HepG2 (cell line): Measurements from ENCODE around the gene C9orf43. TPM values are rescaled to one million over a fixed set of nuclear protein-coding genes. Genes with fewer than 3 reads are reported as not detected.

Source experiments
- ATAC-seq: fragments of 200-7000 bp; cut with Tn5 transposase; 3 replicates; pipeline ENCODE4 v1.9.1; 2020; ENCODE audit warnings: mild to moderate bottlenecking, moderate library complexity
- BruUV-seq: library from RNA; stranded (reverse); fragments of 400-500 nt; replicated peaks from 2 replicates; lab custom pipeline; 2021; lab: Mats Ljungman, UMichigan
- CTCF ChIA-PET: fragments of 300-600 bp; formaldehyde crosslinking; extraction: SDS; loops from one replicate; lab custom pipeline; 2021; ENCODE audit warnings: low total read pairs, inconsistent platforms, low intra/inter-chr PET ratio; lab: Yijun Ruan, JAX
- POLR2A ChIA-PET: fragments of 350-600 bp; sonication (Branson Sonifier 250); formaldehyde crosslinking; loops from one replicate; lab custom pipeline; 2020; ENCODE audit warnings: antibody characterized with exemption, inconsistent platforms; lab: Yijun Ruan, JAX
- DNase-seq: peaks from one replicate; pipeline ENCODE4 v3.0.0-alpha.2; 2015; ENCODE audit warnings: low spot score
- FAIRE-seq: peaks from 3 replicates; lab custom pipeline; 2011; peaks lifted over from hg19 to GRCh38; lab: Jason Lieb, UNC
- H2AFZ ChIP-seq: one replicate; pipeline ENCODE4 v1.6.1; 2011; ENCODE audit warnings: low read length, inconsistent platforms
- H3K27ac ChIP-seq: fragments of 300-600 bp; 3 replicates; pipeline ENCODE4 v1.8.0; 2011; ENCODE audit warnings: mixed run types, mild to moderate bottlenecking, mixed read lengths, low read length, inconsistent platforms; ENCODE audit not compliant: insufficient read depth; ENCODE audit errors: extremely low read length
- H3K27me3 ChIP-seq, 2 experiments: fragments of 200-600 bp in 1 of 2; 2 replicates in 1 of 2; 3 replicates in 1 of 2; pipeline versions ENCODE4 v1.6.0 to v1.8.0; 2011; ENCODE audit warnings: low read length in 2 of 2, mild to moderate bottlenecking in 2 of 2, moderate library complexity in 2 of 2, inconsistent platforms in 1 of 2; ENCODE audit not compliant: insufficient read depth in 2 of 2, control insufficient read depth in 1 of 2
- H3K36me3 ChIP-seq, 2 experiments: fragments of 200-600 bp in 1 of 2; replicated peaks in 1 of 2; 2 replicates in 1 of 2; 3 replicates in 1 of 2; pipeline versions ENCODE4 v1.5.1 to v1.8.0; 2011; ENCODE audit warnings: low read length in 2 of 2, inconsistent platforms in 1 of 2; ENCODE audit not compliant: insufficient read depth in 2 of 2, control insufficient read depth in 1 of 2
- H3K4me1 ChIP-seq: 2 replicates; pipeline ENCODE4 v1.5.1; 2012; ENCODE audit warnings: low read length, inconsistent platforms; ENCODE audit not compliant: insufficient read depth
- H3K4me2 ChIP-seq: 2 replicates; pipeline ENCODE4 v1.6.0; 2011; ENCODE audit warnings: low read depth, low read length, inconsistent platforms
- H3K4me3 ChIP-seq, 3 experiments: fragments of 200-600 bp in 1 of 3; sonication (generic), shearing (Covaris generic) in 1 of 3; replicated peaks in 1 of 3; 2 replicates each; pipeline ENCODE4 v1.5.1; 2011 to 2016; ENCODE audit warnings: low read length in 3 of 3, inconsistent platforms in 2 of 3, low read depth in 2 of 3, mild to moderate bottlenecking in 2 of 3, control low read depth in 1 of 3, mixed read lengths in 1 of 3; ENCODE audit not compliant: insufficient read depth in 1 of 3
- H3K79me2 ChIP-seq: one replicate; pipeline ENCODE4 v1.6.1; 2011; ENCODE audit warnings: low read length, inconsistent platforms; ENCODE audit not compliant: insufficient read depth
- H3K9ac ChIP-seq: 2 replicates; pipeline ENCODE4 v1.6.0; 2011; ENCODE audit warnings: mild to moderate bottlenecking, low read depth, low read length, inconsistent platforms; ENCODE audit not compliant: insufficient read depth
- H3K9me3 ChIP-seq: 2 replicates; pipeline ENCODE4 v1.5.1; 2012; ENCODE audit warnings: mild to moderate bottlenecking, low read length
- H4K20me1 ChIP-seq: 2 replicates; pipeline ENCODE4 v1.6.0; 2011; ENCODE audit warnings: inconsistent platforms, mild to moderate bottlenecking, low read length, moderate library complexity; ENCODE audit not compliant: insufficient read depth
- ADNP ChIP-seq: sonication (generic); formaldehyde crosslinking; IDR thresholded peaks from 2 replicates; pipeline ENCODE4 v1.4.0; 2020; ENCODE audit warnings: missing genetic modification reagents
- DRAP1 ChIP-seq: IDR thresholded peaks from 2 replicates; pipeline ENCODE4 v1.6.1; 2016; ENCODE audit warnings: missing genetic modification reagents, missing compliant biosample characterization
- E2F5 ChIP-seq: sonication (generic); formaldehyde crosslinking; conservative IDR thresholded peaks from 2 replicates; pipeline ENCODE4 v1.4.0; 2020; ENCODE audit warnings: missing genetic modification reagents
- MXD4 ChIP-seq: IDR thresholded peaks from 2 replicates; pipeline ENCODE4 v1.6.1; 2016; ENCODE audit warnings: mild to moderate bottlenecking, missing biosample characterization, missing genetic modification reagents
- PLSCR1 ChIP-seq: sonication (generic); formaldehyde crosslinking; IDR thresholded peaks from 2 replicates; pipeline ENCODE4 v1.5.0; 2020; ENCODE audit warnings: missing genetic modification reagents, mild to moderate bottlenecking, borderline replicate concordance
- POGZ ChIP-seq: sonication (generic); formaldehyde crosslinking; IDR thresholded peaks from 2 replicates; pipeline ENCODE4 v1.4.0; 2020; ENCODE audit warnings: mild to moderate bottlenecking, missing genetic modification reagents
- SMC3 ChIP-seq: IDR thresholded peaks from 2 replicates; pipeline ENCODE4 v1.6.1; 2011; ENCODE audit warnings: low read length, improper control_type of control experiment
- SNAPC4 ChIP-seq: sonication (generic); formaldehyde crosslinking; IDR thresholded peaks from 2 replicates; pipeline ENCODE4 v1.4.0; 2020; ENCODE audit warnings: mild to moderate bottlenecking, missing genetic modification reagents
- XBP1 ChIP-seq: sonication (generic); formaldehyde crosslinking; IDR thresholded peaks from 2 replicates; pipeline ENCODE4 v1.5.0; 2020; ENCODE audit warnings: missing genetic modification reagents
- ZMYM3 ChIP-seq: sonication (generic); formaldehyde crosslinking; IDR thresholded peaks from 2 replicates; pipeline ENCODE4 v1.5.1; 2020; ENCODE audit warnings: mild to moderate bottlenecking, missing genetic modification reagents
- ZNF75D ChIP-seq: sonication (generic); formaldehyde crosslinking; IDR thresholded peaks from 2 replicates; pipeline ENCODE4 v1.8.1; 2023; ENCODE audit warnings: missing genetic modification reagents, mild to moderate bottlenecking, borderline replicate concordance
- WGBS: methylation state at CpG from one replicate; pipeline ENCODE4 v1.1.6; 2017; ENCODE audit warnings: low lambda C conversion rate; 5-methylcytosine and 5-hydroxymethylcytosine counted together
- in situ Hi-C: cut with HindIII; loops from 2 replicates; pipeline ENCODE4 v1.10.0; 2017; ENCODE audit warnings: low pct_unique_long_range_greater_than_20kb; ENCODE audit not compliant: extremely low pct_ligation_motif_present
- intact Hi-C: fragments of 100-400 bp; cut with micrococcal nuclease; formaldehyde crosslinking; loops from one replicate; pipeline ENCODE4 v1.10.0; 2022; ENCODE audit not compliant: unreplicated experiment
- polyA plus RNA-seq, 8 experiments: library from polyadenylated mRNA; depleted of rRNA in 3 of 8; stranded (reverse) in 7 of 8; unstranded in 1 of 8; fragments of >200 nt; fragmentation: Illumina TruSeq in 4 of 8; extraction: Trizol in 4 of 8; gene quantifications; 2 replicates each; pipeline versions ENCODE4 v1.2.1 to v1.2.3, GENCODE V29; 2011 to 2016; ENCODE audit warnings: low read depth in 4 of 8, missing spikeins in 1 of 8, mixed read lengths in 1 of 8; ENCODE audit not compliant: insufficient read depth in 1 of 8
- total RNA-seq, 5 experiments: library from RNA; depleted of rRNA; stranded (reverse); fragments of >200 nt; fragmentation: Illumina TruSeq; extraction: Trizol; gene quantifications; 2 replicates each; pipeline ENCODE4 v1.2.3, GENCODE V29; 2016; ENCODE audit warnings: low read depth in 1 of 5

C9orf43 gene
- total and polyA plus RNA-seq, 2 of the 13 experiments (the other 11 are each of a cell fraction or from before 2014, with no cell fraction given): 0.24 to 0.31 TPM

- H3K4me2 ChIP-seq: no peak overlapping the region
- no peak overlapping the region for H3K9ac ChIP-seq
- H3K9me3 ChIP-seq: no peaks in the 10 kb centered on the region
- TF ChIP-seq ZMYM3 (CRISPR knock-in tag) (no peak), MXD4 (CRISPR knock-in tag) (no peak), DRAP1 (CRISPR knock-in tag) (no peak)
- TF ChIP-seq, all 625 proteins: peak for 0
- DNase-seq: no peak
- no peak overlapping the region for H3K27ac ChIP-seq
- H3K27me3 ChIP-seq: no peaks in the 10 kb centered on the region
- no peak for FAIRE-seq
- 26% methylated on average over 2 of the region's 2 CpGs for WGBS
- no peak overlapping the region for H3K4me3 ChIP-seq
- ChIA-PET POLR2A (no interaction called here), CTCF (interaction anchor here (3.9 kb wide), 1 partner anchor 212 kb away, joined by 34 read pairs; no protein-coding TSS in a partner anchor)
- H3K36me3 ChIP-seq: no peaks in the 10 kb centered on the region
- no TSS peak for BruUV-seq
- no peak overlapping the region for H2AFZ ChIP-seq
- no peak for ATAC-seq
- H4K20me1 ChIP-seq: no peaks in the 10 kb centered on the region
- intact Hi-C loops (loop anchor here (5.0 kb wide), 1 partner anchor 63 kb away; no protein-coding TSS in a partner anchor), in situ Hi-C loops (loop anchor here (5.0 kb wide), 2 partner anchors 148 to 213 kb away; no protein-coding TSS in a partner anchor)
- no peaks in the 10 kb centered on the region for H3K79me2 ChIP-seq
- peaks cover 18% of the 10 kb centered on the region for H3K4me1 ChIP-seq
These were observed 34.2 kb downstream of the C9orf43 start for GRCh38 chr9:113444736-113445135.

- Histone ChIP-seq H3K27ac (no peak overlapping the region), H4K20me1 (no peaks in the 10 kb centered on the region), H3K9me3 (no peaks in the 10 kb centered on the region), H2AFZ (no peak overlapping the region), H3K9ac (no peak overlapping the region), H3K4me2 (no peak overlapping the region), H3K79me2 (no peaks in the 10 kb centered on the region), H3K27me3 (no peaks in the 10 kb centered on the region), H3K4me1 (peaks cover 22% of the 10 kb centered on the region), H3K4me3 (no peak overlapping the region), H3K36me3 (no peaks in the 10 kb centered on the region)
- DNase-seq: peak; percentile 47
- WGBS: 47% methylated on average over 3 of the region's 3 CpGs
- no TSS peak for BruUV-seq
- peak; percentile 43 for ATAC-seq
- FAIRE-seq: peak; percentile 15
- in situ Hi-C loops: loop anchor here (5.0 kb wide), 2 partner anchors 146 to 211 kb away; no protein-coding TSS in a partner anchor
- CTCF ChIA-PET: interaction anchor here (0.8 to 3.9 kb wide), 5 partner anchors 10 to 210 kb away, joined by 3 to 34 read pairs (median 5); no protein-coding TSS in a partner anchor
- POLR2A ChIA-PET: interaction anchor here (0.6 to 1.4 kb wide), 5 partner anchors 58 to 212 kb away, joined by 3 to 4 read pairs (median 3); no protein-coding TSS in a partner anchor
- intact Hi-C loops: loop anchor here (2.0 to 5.0 kb wide), 3 partner anchors 61 to 212 kb away; no protein-coding TSS in a partner anchor
- TF ChIP-seq SMC3: peak; percentile 76
- no peak for TF ChIP-seq ADNP (CRISPR knock-in tag)
- TF ChIP-seq XBP1: no peak
- no peak for TF ChIP-seq SNAPC4 (CRISPR knock-in tag)
- no peak for TF ChIP-seq POGZ (CRISPR knock-in tag)
- TF ChIP-seq PLSCR1 (CRISPR knock-in tag): no peak
- TF ChIP-seq ZNF75D (CRISPR knock-in tag): no peak
- no peak for TF ChIP-seq E2F5 (CRISPR knock-in tag)
These were observed 35.8 kb downstream of the C9orf43 start for GRCh38 chr9:113446323-113446740.
